Chondrocyte (in vitro differentiated cells): ENCODE results near the gene CFAP299. TPM values are rescaled to one million over a fixed set of nuclear protein-coding genes. Genes with fewer than 3 reads are reported as not detected.

ENCODE experiments used
- DNase-seq: peaks from one replicate; pipeline ENCODE4 v3.0.0; 2021; ENCODE audit warnings: mixed read lengths, low spot score
- H3K27ac Mint-ChIP-seq: one replicate; pipeline ENCODE4 v1.8.0; 2021; ENCODE audit warnings: mild to moderate bottlenecking, moderate library complexity, mixed read lengths; ENCODE audit not compliant: unreplicated experiment
- H3K27me3 Mint-ChIP-seq: 2 replicates; pipeline ENCODE4 v1.8.0; 2021; ENCODE audit warnings: low read depth, mixed read lengths
- H3K36me3 Mint-ChIP-seq: 2 replicates; pipeline ENCODE4 v1.8.0; 2021; ENCODE audit warnings: low read depth, mixed read lengths
- H3K4me1 Mint-ChIP-seq: 2 replicates; pipeline ENCODE4 v1.8.0; 2021; ENCODE audit warnings: low read depth, mild to moderate bottlenecking, mixed read lengths
- H3K4me3 Mint-ChIP-seq: one replicate; pipeline ENCODE4 v1.8.0; 2021; ENCODE audit warnings: mild to moderate bottlenecking, moderate library complexity, mixed read lengths; ENCODE audit not compliant: unreplicated experiment
- H3K9me3 Mint-ChIP-seq: 2 replicates; pipeline ENCODE4 v1.8.0; 2021; ENCODE audit warnings: low read depth, mixed read lengths
- CTCF ChIP-seq: fragments of 200-600 bp; sonication (generic); IDR thresholded peaks from 2 replicates; pipeline ENCODE4 v1.5.0; 2021; ENCODE audit warnings: antibody characterized with exemption, mild to moderate bottlenecking, moderate library complexity
- total RNA-seq: library from RNA; stranded (reverse); gene quantifications from 3 replicates; pipeline ENCODE4 v1.2.1, GENCODE V29; 2021

The CFAP299 gene
- total RNA-seq, 1 donor from 2014 or later: 0.52 TPM

GRCh38 chr4:80751200-80751599 lies 415.7 kb downstream of the CFAP299 start:
- TF ChIP-seq CTCF: no peak
- no peaks in the 10 kb centered on the region for H3K36me3 Mint-ChIP-seq
- H3K9me3 Mint-ChIP-seq: peaks cover 4% of the 10 kb centered on the region
- no peak overlapping the region for H3K4me3 Mint-ChIP-seq
- H3K27me3 Mint-ChIP-seq: peaks cover 2% of the 10 kb centered on the region
- no peak overlapping the region for H3K27ac Mint-ChIP-seq
- DNase-seq: no peak
- H3K4me1 Mint-ChIP-seq: no peaks in the 10 kb centered on the region

- Mint-ChIP-seq H3K27ac (no peak overlapping the region), H3K4me1 (no peaks in the 10 kb centered on the region), H3K9me3 (peaks cover 17% of the 10 kb centered on the region), H3K4me3 (no peak overlapping the region), H3K27me3 (no peaks in the 10 kb centered on the region), H3K36me3 (no peaks in the 10 kb centered on the region)
- no peak for DNase-seq
- no peak for TF ChIP-seq CTCF
Measured at GRCh38 chr4:80767944-80768343, 432.4 kb downstream of the CFAP299 start.

GRCh38 chr4:80776168-80776567 lies 440.6 kb downstream of the CFAP299 start:
- peaks cover 15% of the 10 kb centered on the region for H3K27me3 Mint-ChIP-seq
- TF ChIP-seq CTCF: no peak
- H3K27ac Mint-ChIP-seq: no peak overlapping the region
- no peaks in the 10 kb centered on the region for H3K4me1 Mint-ChIP-seq
- no peaks in the 10 kb centered on the region for H3K36me3 Mint-ChIP-seq
- no peak for DNase-seq
- no peaks in the 10 kb centered on the region for H3K9me3 Mint-ChIP-seq
- H3K4me3 Mint-ChIP-seq: no peak overlapping the region

- TF ChIP-seq CTCF: no peak
- H3K4me3 Mint-ChIP-seq: no peak overlapping the region
- no peak for DNase-seq
Measured at GRCh38 chr4:80781431-80781830, 445.9 kb downstream of the CFAP299 start.

GRCh38 chr4:80787306-80787705 lies 451.8 kb downstream of the CFAP299 start:
- no peak overlapping the region for H3K4me3 Mint-ChIP-seq

More at GRCh38 chr4:80781431-80781830, 445.9 kb downstream of the CFAP299 start:
- Mint-ChIP-seq H3K4me1 (no peaks in the 10 kb centered on the region), H3K27ac (no peak overlapping the region), H3K9me3 (no peaks in the 10 kb centered on the region), H3K36me3 (no peaks in the 10 kb centered on the region), H3K27me3 (peaks cover 16% of the 10 kb centered on the region)

More at GRCh38 chr4:80787306-80787705, 451.8 kb downstream of the CFAP299 start:
- no peak overlapping the region for H3K27ac Mint-ChIP-seq
- no peaks in the 10 kb centered on the region for H3K36me3 Mint-ChIP-seq
- no peaks in the 10 kb centered on the region for H3K4me1 Mint-ChIP-seq
- no peaks in the 10 kb centered on the region for H3K27me3 Mint-ChIP-seq
- H3K9me3 Mint-ChIP-seq: no peaks in the 10 kb centered on the region
- TF ChIP-seq CTCF: no peak
- DNase-seq: no peak
